EH (cell line): ENCODE results near the gene DBT.
A peak's percentile ranks its signal among the peaks of the same experiment; 100 is the strongest.
"Not testable (repeated sequence)": the region's sequence is repeated elsewhere in the genome, so short reads cannot be mapped to it uniquely, and the experiment has no call there.

Experiments
- DNase-seq: peaks from one replicate; pipeline ENCODE4 v3.0.0-alpha.2; 2015; ENCODE audit warnings: low read depth

DBT gene

DNA sequence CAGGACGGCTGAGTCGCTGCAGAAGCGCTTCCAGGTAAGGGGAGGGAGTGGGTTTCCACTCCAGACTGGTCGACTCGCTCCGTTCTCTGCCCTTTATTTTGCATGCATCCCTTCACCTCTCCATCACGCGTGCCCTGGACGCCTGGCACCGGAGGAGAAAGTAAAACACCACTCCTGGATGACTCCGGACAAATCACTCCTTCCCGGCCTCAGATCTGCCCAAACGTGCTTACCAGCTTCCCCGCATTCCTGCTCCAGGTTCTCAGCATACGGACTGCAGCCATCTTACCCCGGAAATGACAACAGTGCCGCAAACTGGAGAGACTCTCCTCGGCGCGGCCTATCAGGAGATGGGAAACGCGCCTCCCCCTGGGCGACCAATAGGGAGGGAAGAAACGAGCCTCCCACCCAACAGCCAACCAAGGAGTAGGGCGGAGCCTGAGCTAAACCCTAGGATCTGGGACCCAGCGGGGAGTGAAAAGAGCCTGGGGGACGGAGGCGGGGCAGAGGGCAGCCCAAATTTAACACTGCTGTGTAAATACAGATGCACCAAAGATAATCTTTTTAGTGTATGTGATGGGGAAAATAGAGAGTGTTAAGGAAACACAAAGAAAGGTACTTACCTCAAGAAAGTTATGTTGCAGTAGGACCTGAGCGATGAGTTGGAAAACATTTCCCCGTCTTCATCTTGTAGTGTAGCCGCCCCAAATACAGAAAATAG lies at the start of gene DBT:
Gene DBT (minus strand): TSS at position 298 of the 721 bp plus-strand sequence. CDS start 14 bp downstream, at position 284.
- peak; percentile 95 for DNase-seq

DNA sequence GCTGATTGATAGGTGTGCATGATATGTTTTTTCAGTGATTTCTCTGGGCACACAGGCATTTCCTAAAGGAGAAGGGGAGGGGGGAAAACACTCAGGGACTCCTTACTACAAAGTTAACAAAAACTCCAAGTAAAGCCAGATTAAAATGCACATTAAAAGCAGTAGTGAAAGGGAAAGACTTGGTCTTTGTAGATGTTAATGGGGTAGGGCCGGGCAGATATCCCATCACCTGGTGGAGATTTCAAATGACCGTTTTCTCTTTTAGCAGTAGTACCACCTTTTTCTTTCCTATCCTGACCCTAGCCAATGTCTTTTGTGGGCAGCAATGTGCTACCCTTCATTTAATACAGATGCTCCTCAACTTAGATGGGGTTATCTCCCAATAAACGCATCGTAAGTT lies 48.9 kb upstream of the DBT start:
- no peak for DNase-seq

DNA sequence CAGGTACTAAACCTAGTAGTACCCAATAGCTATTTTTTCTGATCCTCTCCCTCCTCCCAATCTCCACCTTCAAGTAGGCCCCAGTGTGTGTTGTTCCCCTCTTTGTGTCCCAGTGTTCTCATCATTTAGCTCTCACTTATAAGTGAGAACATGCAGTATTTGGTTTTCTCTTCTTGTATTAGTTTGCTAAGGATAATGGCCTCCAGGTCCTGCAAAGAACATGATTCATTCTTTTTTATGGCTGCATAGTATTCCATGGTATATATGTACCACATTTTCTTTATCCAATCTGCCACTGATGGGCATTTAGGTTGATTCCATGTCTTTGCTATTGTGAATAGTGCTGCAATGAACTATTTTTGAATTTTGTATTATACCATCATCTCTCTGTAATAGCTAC lies 47.4 kb upstream of the DBT start:
- not testable (repeated sequence) for DNase-seq

DNA sequence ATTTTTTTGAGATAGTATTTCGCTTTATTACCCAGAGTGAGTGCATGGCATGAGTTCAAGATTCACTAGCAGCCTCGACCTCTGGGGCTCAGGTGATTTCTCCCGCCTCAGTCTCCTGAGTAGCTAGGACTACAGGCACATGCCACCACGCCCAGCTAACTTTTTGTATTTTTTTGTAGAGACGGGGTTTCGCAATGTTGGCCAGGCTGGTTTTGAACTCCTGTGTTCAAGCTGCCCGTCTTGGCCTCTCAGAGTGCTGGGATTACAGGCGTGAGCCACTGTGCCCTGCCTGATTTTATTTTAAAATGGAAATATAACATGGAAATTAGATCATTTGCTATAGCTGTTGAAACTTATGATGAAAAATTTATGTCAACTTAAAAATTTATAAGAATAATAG lies 46.5 kb upstream of the DBT start:
- DNase-seq: no peak

DNA sequence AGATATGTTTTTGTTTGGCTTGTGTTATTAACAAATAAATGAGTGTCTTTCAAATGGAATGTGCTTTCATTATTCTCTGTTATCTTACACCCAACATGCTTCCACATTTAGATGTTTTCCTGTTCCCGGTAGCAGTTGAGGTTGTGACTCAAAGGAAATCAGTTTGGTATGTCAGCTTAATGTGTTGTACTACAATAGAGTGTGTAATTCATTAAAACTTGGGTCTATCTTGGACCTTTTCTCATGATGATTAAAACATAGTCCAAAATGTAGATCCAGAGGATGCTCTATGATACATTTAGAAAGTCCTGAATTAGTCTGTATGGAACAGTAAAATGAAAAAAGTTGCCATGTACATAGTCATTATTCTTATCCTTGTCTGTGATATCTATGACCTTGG lies 43.1 kb upstream of the DBT start:
- DNase-seq: peak; percentile 36

DNA sequence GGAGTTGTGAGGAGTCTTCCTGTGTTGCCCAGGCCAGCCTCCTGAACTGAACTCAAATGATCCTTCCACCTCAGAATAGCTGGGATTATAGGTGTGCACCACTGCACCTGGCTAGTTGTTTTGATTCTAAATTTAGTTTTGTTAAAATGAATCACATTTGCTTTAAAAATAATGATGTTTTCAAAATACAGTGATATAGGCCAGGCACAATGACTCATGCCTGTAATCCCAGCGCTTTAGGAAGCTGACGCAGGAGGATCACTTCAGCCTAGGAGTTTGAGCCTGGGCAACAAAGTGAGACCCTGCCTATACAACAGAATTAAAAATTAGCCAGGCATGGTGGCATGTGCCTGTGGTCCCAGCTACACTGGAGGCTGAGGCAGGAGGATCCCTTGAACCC lies 40.7 kb upstream of the DBT start:
- no peak for DNase-seq

DNA sequence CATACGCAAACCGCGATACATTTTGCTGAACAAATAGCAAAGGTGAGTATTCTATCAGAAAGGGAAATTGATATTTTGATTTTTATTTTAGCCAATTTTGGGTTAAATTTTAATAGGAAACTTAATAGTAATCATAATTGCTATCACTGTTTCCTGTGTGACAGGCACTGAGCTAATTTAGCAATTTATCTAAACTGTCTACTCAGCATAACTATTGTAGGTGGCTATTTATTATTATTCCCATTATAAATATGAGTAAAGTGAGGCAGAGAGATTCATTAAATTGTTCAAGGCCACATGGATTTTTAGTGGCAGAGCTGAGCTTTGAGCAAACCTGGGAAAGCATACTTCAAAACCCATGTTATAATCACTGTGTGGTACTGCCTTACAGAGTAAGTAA lies 37.5 kb upstream of the DBT start:
- DNase-seq: no peak

DNA sequence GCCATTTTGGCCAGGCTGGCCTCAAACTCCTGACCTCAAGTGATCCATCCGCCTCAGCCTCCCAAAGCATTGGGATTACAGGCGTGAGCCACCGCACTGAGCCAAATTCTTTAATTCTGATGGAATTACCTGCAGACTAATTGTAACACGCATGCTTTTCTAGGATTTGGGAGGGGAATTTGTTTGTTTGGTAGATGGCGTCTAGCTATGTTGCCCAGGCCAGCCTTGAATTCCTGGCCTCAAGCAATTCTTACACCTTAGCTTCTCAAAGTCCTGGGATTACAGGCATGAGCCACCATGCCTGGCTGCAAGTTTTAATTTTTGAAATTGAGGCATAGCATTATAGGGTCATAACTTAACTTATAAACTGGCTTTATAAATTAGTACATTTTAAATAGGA lies 35.0 kb upstream of the DBT start:
- no peak for DNase-seq

DNA sequence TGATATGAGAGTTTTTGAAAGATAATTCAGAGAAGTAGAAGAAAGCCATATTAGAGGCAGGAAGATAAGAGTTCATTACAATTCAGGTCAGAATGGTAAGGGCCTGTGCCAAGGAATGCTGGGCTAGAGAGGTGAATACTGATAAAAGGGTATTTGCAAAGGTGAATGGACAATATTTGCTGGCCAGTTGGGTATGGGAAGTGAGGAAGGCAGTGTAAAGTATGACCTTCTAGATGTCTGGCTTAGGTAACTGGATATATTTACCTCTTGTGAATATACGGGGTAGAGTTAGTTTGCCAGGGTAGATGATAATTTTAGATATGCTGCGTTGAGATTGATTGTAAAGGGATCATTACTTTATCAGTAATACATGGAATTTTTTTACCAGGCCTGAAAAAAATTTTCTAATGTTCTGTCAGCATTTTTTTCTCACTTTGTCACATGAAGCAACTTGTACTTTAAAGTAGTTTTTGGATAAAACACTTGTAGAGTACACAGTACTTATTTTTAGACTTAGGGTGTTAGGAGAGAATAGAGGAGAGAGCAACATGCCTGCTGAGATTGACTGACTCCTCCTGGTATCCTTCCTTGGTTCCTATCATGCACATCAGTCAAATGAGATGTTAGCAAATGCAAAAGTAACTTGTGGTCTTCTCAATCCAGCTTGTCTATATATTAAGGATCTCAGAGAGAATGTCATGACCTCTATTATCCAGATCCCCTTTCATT lies 30.5 kb upstream of the DBT start:
- no peak for DNase-seq

DNA sequence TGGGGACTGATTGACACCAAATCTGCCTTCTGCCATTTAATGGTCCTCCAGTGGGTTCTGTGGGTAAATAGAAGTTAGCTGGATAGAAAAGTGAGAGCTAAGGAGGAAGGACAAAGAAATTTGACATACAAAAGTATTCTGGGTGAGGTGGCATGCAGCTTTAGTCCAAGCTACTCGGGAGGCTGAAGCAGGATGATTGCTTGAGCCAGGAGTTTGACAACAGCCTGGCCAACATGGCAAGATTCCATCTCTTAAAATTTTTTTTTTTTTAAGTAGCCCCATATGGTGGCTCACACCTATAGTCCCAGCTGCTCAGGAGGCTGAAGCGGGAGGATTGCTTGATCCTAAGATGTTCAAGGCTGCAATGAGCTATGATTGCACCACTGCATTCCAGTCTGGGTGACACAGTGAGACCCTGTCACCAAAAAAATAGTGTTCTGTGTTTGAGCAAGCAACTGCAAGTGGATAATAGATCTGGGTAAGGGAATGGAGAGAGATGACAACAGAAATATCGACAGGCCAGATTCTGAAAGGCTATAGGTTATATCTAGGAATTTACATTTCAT lies 29.8 kb upstream of the DBT start:
- DNase-seq: no peak

DNA sequence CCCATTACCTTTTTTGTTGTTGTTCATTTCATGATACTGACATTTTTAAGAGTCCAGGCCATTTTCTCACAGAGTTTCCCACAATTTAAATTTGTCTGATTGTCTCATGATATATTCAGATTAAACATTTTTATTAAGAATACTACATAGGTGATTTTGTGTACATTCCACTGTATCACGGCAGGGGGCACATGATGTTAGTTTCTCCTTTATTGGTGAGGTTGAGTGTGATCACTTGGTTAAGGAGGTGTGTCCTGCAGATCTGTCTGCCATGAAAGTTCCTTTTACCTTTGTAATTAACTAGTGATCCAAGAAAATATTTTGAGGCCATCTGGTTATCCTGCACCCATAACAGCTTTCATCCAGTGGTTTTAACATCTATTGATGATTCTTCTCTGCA lies 28.2 kb upstream of the DBT start:
- DNase-seq: no peak

DNA sequence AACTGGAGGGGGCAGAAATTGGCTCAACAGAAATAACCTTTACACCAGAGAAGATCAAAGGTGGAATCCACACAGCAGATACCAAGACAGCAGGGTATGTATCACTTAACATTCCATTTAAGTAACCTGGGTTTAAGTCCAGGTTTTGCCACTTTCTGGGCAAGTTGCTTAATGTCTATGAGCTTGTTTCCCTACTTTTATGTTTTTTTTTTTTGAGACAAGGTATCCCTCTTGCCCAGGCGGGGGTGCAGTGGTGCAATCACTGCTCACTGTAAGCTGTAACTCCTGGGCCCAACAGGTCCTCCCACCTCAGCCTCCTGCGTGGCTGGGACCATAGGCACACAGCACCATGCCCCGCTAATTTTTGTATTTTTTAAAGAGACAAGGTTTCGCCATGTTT lies 18.6 kb upstream of the DBT start:
- DNase-seq: no peak

DNA sequence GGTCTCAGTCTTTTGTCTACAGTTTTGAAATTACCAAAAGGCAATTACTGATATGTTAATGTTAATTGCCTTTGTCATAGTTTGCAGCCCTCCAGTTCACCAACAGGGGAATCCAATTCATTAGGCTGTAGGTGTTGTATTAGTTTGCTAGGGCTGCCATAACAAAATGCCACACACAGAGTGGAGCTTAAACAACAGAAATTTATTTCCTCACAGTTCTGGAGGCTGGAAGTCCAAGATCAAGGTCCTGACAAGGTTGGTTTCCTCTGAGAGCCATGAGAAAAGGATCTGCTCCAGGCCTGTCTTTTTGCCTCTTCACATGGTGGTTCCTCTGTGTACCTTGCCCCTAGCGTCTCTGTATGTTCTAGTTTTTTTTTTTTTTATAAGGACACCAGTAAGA lies 17.6 kb upstream of the DBT start:
- no peak for DNase-seq

DNA sequence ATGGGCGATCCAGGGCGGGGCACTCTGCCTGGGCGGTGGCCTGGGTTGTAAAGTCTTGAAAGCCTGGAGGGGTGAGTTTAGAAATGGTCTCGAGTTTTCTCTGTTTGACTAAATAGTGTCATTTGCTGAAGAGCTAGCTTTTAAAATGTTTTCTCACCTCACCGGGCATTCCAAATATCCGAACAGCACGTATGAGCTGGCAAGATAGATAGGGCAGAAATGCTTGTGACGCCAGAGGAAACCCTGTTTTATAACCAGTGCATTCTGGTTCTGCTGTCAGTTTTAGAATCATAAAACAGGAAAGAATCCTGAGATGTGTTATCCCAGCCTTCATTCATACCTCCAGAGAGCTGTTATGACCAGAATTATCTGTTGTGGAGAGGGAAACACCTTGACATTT lies 17.1 kb upstream of the DBT start:
- DNase-seq: peak; percentile 39

DNA sequence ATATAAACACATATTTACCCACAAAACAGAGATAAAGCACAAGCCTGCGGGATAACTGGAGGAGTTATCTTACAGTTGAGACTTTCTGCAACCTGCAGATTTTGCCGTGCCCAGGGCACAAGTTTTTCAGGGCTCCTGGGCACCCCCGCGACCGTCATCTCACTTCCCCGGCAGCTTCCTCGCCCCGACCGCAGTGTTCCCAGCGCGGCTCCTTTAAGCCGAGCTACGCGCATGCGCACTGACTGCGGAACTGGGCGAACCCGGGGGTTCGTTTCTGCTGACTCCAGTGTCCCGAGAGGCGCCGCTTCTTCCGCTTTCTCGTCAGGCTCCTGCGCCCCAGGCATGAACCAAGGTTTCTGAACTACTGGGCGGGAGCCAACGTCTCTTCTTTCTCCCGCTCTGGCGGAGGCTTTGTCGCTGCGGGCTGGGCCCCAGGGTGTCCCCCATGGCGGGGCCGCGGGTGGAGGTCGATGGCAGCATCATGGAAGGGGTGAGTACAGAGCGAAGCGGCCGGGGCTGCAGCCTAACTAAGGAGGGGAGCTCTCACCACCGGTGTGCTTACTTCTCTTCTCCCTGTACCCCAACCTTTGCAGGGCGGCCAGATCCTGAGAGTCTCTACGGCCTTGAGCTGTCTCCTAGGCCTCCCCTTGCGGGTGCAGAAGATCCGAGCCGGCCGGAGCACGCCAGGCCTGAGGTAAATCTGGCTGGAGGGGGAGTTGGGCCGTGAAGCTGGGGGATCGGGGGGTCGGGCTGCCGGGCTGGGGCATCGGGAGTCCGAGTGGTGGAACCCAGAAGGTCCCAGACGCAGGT lies 16.5 kb upstream of the DBT start, which contains the start of gene RTCA:
Gene RTCA (plus strand): TSS at position 286 of the 810 bp plus-strand sequence. CDS start 160 bp downstream, at position 446.
- peak; percentile 96 for DNase-seq

DNA sequence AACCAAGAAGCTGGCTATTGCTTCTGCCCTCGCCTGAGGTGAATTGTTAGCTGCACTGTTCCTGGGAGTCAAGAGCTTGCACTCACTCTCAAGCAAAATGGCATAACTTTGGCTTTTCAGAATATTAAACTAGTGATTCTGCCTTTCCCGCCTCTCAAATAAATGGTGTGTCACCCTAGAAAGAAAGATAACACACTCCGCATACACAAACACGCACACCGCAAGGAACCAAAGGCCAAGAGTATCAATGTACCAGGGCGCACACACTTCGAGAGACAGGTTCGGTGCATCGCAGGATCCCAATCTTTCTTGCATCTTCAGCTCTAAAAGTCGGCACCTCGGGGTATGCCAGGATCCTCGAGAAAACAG lies 15.9 kb upstream of the DBT start:
- DNase-seq: no peak

DNA sequence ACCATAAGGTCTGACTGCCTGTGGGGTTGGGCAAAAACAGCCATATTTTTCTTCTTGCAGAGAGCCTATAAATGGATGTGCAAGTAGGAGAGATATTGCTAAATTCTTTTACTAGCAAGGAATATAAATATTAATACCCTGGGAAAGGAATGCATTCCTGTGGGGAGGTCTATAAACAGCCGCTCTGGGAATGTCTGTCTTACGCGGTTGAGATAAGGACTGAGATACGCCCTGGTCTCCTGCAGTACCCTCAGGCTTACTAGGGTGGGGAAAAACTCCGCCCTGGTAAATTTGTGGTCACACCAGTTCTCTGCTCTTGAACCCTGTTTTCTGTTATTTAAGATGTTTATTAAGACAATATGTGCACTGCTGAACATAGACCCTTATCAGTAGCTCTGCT lies 14.4 kb upstream of the DBT start:
- DNase-seq: not testable (repeated sequence)

DNA sequence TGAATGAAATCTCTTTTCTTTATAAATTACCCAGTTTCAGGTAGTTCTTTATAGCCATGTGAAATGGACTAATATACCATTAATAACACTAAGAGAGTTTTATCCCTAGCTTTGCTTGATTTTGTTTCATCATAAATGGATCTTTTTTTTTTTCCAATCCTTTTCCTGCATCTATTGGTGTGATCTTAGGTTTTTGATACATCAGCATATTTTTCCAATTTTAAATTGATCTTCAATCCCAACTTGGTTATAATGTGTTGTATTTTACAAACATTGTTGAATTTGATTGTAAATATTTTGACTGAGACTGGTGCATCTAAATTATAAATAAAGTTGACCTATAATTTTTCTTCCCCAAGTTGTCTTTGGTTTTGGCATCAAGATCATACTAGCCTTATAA lies 12.1 kb upstream of the DBT start:
- no peak for DNase-seq

DNA sequence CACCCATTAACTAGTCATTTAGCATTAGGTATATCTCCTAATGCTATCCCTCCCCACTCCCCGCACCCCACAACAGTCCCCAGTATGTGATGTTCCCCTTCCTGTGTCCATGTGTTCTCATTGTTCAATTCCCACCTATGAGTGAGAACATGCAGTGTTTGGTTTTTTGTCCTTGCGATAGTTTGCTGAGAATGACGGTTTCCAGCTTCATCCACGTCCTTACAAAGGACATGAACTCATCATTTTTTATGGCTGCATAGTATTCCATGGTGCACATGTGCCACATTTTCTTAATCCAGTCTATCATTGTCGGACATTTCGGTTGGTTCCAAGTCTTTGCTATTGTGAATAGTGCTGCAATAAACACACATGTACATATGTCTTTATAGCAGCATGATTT lies 8.8 kb upstream of the DBT start:
- not testable (repeated sequence) for DNase-seq

DNA sequence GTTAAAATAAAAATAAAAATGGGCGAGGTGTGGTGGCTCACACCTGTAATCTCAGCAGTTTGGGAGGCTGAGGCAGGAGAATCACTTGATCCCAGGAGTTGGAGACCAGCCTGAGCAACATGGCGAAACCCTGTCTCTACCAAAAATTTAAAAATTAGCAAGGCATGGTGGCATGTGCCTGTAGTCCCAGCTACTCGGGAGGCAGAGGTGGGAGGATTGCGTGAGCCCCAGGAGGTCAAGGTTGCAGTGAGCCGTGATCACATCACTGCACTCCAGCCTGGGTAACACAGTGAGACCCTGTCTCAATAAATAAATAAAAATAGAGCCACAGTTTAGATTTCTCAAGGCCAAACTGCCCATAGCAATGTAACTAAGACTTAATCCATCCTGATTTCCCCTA lies 6.6 kb upstream of the DBT start:
- not testable (repeated sequence) for DNase-seq

DNA sequence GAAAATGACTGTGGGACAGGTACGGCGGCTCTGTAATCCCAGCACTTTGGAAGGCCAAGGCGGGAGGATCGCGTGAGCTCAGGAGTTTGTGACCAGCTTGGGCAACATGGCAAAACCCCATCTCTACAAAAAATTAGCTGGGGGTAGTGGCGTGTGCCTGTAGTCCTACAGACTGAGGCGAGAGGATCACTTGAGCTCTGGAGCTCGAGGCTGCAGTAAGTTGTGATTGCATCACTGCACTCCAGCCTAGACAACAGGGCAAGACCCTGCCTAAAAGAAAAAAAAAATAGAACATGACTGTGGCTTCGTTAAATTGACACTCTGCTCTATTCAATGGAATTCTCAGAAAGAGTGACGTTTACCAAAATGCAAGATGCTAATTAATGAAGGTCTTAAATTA lies 3.9 kb upstream of the DBT start:
- no peak for DNase-seq

DNA sequence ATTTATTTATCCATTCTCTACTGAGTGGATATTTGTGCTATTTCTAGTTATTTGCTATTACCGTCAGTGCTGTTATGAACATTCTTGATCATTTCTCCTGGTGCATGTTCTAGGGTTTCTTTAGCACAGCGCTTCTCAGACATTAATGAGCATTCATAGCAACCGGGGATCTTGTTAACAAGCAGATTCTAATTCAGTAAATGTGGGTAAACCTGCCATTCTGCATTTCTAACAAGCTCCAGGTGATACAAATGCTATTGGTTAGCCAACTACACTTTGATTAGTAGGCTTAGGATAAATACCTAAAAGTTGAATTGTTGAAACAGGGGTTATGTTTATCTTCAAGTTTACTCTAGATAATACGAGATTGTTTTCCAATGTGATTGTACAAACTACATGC lies 3.3 kb upstream of the DBT start:
- no peak for DNase-seq

DNA sequence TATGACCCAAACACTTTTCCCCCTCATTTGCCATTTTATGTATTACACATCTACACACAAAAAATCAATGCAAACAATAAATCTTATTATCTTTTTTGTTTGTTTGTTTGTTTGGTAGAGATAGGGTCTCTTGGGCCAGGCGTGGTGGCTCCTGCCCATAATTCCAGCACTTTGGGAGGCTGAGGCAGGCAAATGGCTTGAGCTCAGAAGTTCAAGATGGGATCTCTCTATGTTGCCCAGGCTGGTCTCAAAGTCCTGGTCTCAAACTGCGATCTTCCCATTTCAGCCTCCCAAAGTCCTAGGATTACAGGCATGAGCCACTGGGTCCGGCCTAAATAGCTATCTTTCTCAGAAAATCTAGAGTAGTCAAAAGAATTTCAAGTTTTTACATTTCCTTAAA lies 1.2 kb upstream of the DBT start:
- no peak for DNase-seq
